ENCODE results near the gene KIAA0753. TPM values are rescaled to one million over a fixed set of nuclear protein-coding genes. Genes with fewer than 3 reads are reported as not detected.

The KIAA0753 gene
- total RNA-seq, 2 donors from 2014 or later, result 37.2 to 50.1 TPM

DNA sequence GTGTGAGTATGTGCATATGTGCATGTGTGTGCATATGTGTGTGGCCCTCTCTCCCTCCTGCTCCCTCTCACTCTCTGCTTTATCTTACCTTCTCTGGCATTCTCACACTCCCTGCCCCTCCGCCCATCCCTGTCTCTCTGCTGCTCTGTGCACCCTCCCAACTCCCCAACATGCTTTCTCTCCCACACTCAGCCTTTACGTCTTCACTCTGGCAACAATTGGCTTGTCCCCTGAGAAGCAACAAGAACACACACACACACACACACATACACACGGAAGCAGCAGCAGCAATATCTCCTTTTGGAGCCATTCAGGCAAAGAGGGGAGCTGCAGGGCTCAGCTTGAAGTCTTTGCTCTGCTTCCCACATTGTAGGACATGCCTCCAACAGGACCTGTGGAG is 112.0 kb downstream of the KIAA0753 start:
- Histone ChIP-seq H3K27ac (ENCODE audit: low read depth, low read length) (no peak overlapping the region), H3K36me3 (ENCODE audit: control insufficient read depth, insufficient read depth, low read length) (no peaks in the 10 kb centered on the region), H3K9me3 (ENCODE audit: control insufficient read depth, low read length) (no peaks in the 10 kb centered on the region), H3K4me1 (ENCODE audit: control insufficient read depth, insufficient read depth, low read length) (no peaks in the 10 kb centered on the region), H3K9ac (ENCODE audit: extremely low read depth, low read length, poor library complexity, severe bottlenecking) (no peak overlapping the region), H3K27me3 (ENCODE audit: control insufficient read depth, insufficient read depth, low read length, poor library complexity, severe bottlenecking) (no peaks in the 10 kb centered on the region), H3K4me3 (ENCODE audit: low read length) (no peak overlapping the region)
- Mint-ChIP-seq H3K9me3 (no peaks in the 10 kb centered on the region), H3K4me1 (no peaks in the 10 kb centered on the region), H3K4me3 (no peak overlapping the region), H3K27ac (no peak overlapping the region), H3K27me3 (ENCODE audit: insufficient read depth) (no peaks in the 10 kb centered on the region), H3K36me3 (ENCODE audit: low read depth) (no peaks in the 10 kb centered on the region)
- TF ChIP-seq, protein P1, sequence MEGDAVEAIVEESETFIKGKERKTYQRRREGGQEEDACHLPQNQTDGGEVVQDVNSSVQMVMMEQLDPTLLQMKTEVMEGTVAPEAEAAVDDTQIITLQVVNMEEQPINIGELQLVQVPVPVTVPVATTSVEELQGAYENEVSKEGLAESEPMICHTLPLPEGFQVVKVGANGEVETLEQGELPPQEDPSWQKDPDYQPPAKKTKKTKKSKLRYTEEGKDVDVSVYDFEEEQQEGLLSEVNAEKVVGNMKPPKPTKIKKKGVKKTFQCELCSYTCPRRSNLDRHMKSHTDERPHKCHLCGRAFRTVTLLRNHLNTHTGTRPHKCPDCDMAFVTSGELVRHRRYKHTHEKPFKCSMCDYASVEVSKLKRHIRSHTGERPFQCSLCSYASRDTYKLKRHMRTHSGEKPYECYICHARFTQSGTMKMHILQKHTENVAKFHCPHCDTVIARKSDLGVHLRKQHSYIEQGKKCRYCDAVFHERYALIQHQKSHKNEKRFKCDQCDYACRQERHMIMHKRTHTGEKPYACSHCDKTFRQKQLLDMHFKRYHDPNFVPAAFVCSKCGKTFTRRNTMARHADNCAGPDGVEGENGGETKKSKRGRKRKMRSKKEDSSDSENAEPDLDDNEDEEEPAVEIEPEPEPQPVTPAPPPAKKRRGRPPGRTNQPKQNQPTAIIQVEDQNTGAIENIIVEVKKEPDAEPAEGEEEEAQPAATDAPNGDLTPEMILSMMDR (conservative IDR thresholded peaks at IDR 0.05), result no peak
- peak; percentile 38 for DNase-seq
- WGBS, 2 experiments (ENCODE audit: insufficient coverage in 1 of 2, insufficient read length in 1 of 2), result 75 to 79% methylated on average over 2 to 3 of the region's 3 CpGs

Small RNA genes lying within 50 kb of the gene (microRNA-seq; reads per million reads assigned to microRNA genes)
- gene MIR4520-1 (ENCODE audit: borderline microRNAs expressed) (not detected), gene MIR4520-2 (ENCODE audit: borderline microRNAs expressed) (not detected)

Other genes with a start within 250 kb of the KIAA0753 start
- not detected for gene AIPL1, start 205.6 kb downstream of the KIAA0753 start, total RNA-seq
- 10 to 100 TPM; 33.4 to 68.7 TPM for gene PIMREG, start 196.3 kb downstream of the KIAA0753 start, total RNA-seq
- gene PITPNM3, start 84.2 kb downstream of the KIAA0753 start, total RNA-seq, result 1 to 10 TPM; 1.8 to 2.7 TPM
- 100 to 1,000 TPM; 135 to 151 TPM for gene TXNDC17, start 349 bp upstream of the KIAA0753 start, total RNA-seq
- 10 to 100 TPM; 12.8 to 16.6 TPM for gene MED31, start 10.9 kb upstream of the KIAA0753 start, total RNA-seq
- gene C17orf100, start 11.1 kb upstream of the KIAA0753 start, total RNA-seq, result 1 to 10 TPM; 2.7 to 3.0 TPM
- gene SLC13A5, start 72.7 kb upstream of the KIAA0753 start, total RNA-seq, result 1 to 10 TPM; 3.9 to 8.4 TPM
- under 1 TPM in 1 of 2 donors, not detected in 1; 0.35 TPM for gene XAF1, start 115.3 kb upstream of the KIAA0753 start, total RNA-seq
- gene FBXO39, start 135.5 kb upstream of the KIAA0753 start, total RNA-seq, result under 1 TPM; 0.18 to 0.29 TPM
- not detected for gene TEKT1, start 191.0 kb upstream of the KIAA0753 start, total RNA-seq

All from endodermal cell (in vitro differentiated cells).